GM19324 (cell line): Measurements from ENCODE around the gene SPATA31C1.
"Not testable (repeated sequence)": the region's sequence is repeated elsewhere in the genome, so short reads cannot be mapped to it uniquely, and the experiment has no call there.

ENCODE experiments used
- ATAC-seq: cut with Tn5 transposase; IDR thresholded peaks from one replicate; pipeline ENCODE4 v1.9.1; 2021; ENCODE audit warnings: mild to moderate bottlenecking, moderate library complexity; ENCODE audit not compliant: unreplicated experiment, low FRiP score

SPATA31C1 gene

DNA sequence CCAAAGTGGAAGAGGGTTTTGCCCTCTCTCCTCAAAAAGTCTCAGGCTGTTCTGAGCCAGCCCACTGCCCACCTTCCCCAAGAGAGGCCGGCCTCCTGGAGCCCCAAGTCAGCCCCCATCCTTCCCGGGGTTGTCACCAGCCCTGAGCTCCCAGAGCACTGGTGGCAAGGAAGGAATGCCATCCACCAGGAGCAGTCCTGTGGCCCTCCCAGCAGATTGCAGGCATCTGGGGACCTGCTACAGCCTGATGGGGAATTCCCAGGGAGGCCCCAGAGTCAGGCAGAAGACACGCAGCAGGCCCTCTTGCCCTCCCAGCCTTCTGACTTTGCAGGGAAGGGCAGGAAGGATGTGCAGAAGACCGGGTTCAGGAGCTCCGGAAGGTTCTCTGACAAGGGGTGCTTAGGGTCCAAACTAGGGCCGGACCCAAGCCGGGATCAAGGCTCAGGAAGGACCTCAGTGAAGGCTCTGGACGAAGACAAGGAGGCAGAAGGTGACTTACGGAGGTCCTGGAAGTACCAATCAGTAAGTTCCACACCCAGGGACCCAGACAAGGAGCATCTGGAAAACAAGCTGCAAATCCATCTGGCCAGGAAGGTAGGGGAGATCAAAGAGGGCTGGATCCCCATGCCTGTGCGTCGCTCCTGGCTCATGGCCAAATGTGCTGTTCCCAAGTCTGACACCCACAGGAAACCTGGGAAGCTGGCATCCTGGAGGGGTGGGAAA, 31.4 kb upstream of the SPATA31C1 start:
- no peak for ATAC-seq

DNA sequence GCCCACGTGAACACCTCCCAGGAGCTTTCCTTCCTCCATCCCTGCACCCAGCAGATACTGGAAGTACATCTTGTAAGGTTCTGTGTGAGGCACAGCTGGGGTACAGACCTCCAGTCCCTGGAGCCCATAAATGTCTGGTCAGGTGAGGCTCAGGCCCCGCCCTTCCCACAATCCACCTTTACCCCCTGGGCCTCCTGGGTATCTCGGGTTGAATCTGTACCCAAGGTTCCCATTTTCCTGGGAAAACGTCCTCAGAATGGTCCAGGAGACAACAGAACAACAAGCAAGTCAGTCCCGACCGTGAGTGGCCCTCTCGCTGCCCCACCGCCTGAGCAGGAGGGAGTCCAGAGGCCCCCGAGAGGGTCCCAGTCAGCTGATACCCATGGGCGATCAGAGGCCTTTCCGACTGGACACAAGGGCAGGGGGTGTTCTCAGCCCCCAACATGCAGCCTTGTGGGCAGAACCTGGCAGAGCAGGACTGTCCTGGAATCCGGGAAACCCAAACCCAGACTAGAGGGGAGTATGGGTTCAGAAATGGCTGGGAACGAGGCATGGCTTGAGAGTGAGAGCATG, 30.7 kb upstream of the SPATA31C1 start:
- ATAC-seq: no peak

- ATAC-seq: no peak
These were observed 29.9 kb upstream of the SPATA31C1 start for GRCh38 chr9:87887661-87888480.

GRCh38 chr9:87888501-87888900, 29.3 kb upstream of the SPATA31C1 start:
- ATAC-seq: no peak

GRCh38 chr9:87889065-87889881, 28.5 kb upstream of the SPATA31C1 start:
- ATAC-seq: no peak

- ATAC-seq: no peak
These were observed 27.9 kb upstream of the SPATA31C1 start for GRCh38 chr9:87889882-87890252.

GRCh38 chr9:87890837-87891236, 26.9 kb upstream of the SPATA31C1 start:
- no peak for ATAC-seq

- no peak for ATAC-seq
These were observed 26.0 kb upstream of the SPATA31C1 start for GRCh38 chr9:87891754-87892153.

DNA sequence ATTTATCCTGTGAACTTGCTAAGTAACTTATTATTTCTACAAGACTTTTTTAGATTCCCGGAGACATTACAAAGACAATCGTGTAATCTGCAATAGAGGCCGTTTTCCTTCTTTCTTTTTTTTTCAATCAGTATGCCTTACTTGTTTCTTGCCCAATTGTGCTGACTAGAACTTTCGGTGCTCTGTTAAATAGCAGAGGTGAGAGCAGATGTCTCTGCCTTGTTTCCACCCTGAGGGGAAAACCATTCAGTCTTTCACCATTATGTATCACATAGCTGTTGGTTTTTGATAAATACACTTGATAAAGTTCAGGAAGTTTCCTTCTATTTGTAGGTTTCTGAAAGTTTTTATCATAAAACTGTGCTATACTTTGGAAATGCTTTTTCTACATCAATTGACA, 24.8 kb upstream of the SPATA31C1 start:
- no peak for ATAC-seq

GRCh38 chr9:87894998-87895625, 22.6 kb upstream of the SPATA31C1 start:
- ATAC-seq: no peak

- ATAC-seq: no peak
These were observed 20.9 kb upstream of the SPATA31C1 start for GRCh38 chr9:87896891-87897290.

DNA sequence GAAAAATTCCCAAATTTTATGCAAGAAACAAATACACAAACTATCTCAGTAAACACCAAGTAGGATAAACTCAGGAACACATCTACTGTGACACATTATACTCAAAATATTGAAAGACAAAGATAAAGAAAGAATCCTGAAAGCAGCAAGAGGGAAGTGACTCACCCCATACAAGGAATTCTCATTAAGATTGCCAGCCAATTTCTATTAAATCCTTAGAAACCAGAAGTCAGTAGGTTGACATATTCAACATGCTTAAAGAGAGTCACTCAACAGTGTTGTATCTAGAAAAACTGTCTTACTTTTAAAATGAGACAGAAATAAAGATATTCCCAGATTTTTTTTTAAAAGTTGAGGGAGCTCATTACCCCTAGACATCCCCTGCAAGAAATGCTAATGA, 19.6 kb upstream of the SPATA31C1 start:
- no peak for ATAC-seq

DNA sequence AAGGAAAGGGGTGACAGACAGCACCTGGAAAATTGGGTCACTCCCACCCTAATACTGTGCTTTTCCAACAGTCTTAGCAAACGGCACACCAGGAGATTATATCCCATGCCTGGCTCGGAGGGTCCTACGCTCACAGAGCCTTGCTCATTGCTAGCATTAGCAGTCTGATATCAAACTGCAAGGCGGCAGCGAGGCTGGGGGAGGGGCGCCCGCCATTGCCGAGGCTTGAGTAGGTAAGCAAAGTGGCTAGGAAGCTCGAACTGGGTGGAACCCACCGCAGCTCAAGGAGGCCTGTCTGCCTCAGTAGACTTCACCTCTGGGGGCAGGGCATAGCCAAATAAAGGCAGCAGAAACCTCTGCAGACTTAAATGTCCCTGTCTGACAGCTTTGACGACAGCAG, 15.4 kb upstream of the SPATA31C1 start:
- ATAC-seq: not testable (repeated sequence)

GRCh38 chr9:87909310-87910041, 8.3 kb upstream of the SPATA31C1 start:
- no peak for ATAC-seq

GRCh38 chr9:87910821-87911220, 6.9 kb upstream of the SPATA31C1 start:
- ATAC-seq: no peak

GRCh38 chr9:87919013-87919412, 1.3 kb downstream of the SPATA31C1 start:
- ATAC-seq: not testable (repeated sequence)

- not testable (repeated sequence) for ATAC-seq
These were observed 3.8 kb downstream of the SPATA31C1 start for GRCh38 chr9:87921561-87921960.

- not testable (repeated sequence) for ATAC-seq
These were observed 5.2 kb downstream of the SPATA31C1 start for GRCh38 chr9:87923012-87923411.

DNA sequence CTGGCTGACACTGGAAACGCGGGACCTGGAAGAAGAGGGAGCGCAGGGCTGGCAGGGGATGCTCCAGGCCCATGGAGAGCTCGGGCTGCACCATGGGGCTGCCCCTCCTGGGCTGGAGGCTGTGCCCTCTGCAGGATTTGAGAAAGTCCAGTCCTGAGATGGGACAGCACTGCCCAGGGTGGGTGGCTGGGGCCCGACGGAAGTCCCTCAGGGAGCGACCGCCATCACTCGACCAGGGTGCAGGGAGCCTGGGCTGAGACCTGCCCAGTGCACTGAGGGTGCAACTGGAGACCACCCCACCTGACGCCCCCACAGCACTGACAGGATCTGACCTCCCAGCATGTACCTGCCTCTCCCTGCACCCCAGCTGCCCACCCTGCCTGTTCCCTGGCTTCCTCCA, 7.1 kb downstream of the SPATA31C1 start:
- not testable (repeated sequence) for ATAC-seq

DNA sequence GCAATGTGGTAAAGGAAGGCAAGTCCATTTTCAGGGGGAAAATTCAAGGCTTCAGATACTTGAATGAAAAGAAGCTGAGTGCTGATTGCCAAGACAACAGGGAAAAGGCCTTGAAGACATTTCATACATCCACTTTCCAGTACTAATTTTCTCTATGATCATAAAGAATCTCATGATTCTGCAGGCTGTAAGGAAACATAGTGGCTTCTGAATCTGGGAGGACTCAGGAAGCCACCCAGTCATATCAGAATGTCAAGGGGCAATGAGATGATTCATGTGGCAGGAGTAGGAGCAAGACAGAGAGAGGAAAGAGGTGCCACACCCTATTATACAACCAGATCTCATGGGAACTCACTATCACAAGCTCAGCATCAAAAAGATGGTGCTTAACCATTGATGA, 11.4 kb downstream of the SPATA31C1 start:
- not testable (repeated sequence) for ATAC-seq
